Measurements from ENCODE around the gene DCUN1D1. TPM values are rescaled to one million over a fixed set of nuclear protein-coding genes. Genes with fewer than 3 reads are reported as not detected.

DCUN1D1 gene
- total and polyA plus RNA-seq, 2 of the 8 experiments (the other 6 are each of a cell fraction or from before 2014, with no cell fraction given), result 6.8 to 70.3 TPM

GRCh38 chr3:182909318-182910040 is 70.9 kb downstream of the DCUN1D1 start (continued):
- TF ChIP-seq SIRT6 (IDR thresholded peaks at IDR 0.05; ENCODE audit: low read length) (no peak), POU5F1 (IDR thresholded peaks at IDR 0.05; ENCODE audit: low read depth, low read length) (no peak), SIX5 (IDR thresholded peaks at IDR 0.05; ENCODE audit: low read depth, low read length) (no peak), RBBP5 (IDR thresholded peaks at IDR 0.05; ENCODE audit: borderline replicate concordance, low read depth, low read length) (no peak), TEAD4 (IDR thresholded peaks at IDR 0.05; ENCODE audit: low read depth, low read length) (no peak)
- TF ChIP-seq, protein P1, sequence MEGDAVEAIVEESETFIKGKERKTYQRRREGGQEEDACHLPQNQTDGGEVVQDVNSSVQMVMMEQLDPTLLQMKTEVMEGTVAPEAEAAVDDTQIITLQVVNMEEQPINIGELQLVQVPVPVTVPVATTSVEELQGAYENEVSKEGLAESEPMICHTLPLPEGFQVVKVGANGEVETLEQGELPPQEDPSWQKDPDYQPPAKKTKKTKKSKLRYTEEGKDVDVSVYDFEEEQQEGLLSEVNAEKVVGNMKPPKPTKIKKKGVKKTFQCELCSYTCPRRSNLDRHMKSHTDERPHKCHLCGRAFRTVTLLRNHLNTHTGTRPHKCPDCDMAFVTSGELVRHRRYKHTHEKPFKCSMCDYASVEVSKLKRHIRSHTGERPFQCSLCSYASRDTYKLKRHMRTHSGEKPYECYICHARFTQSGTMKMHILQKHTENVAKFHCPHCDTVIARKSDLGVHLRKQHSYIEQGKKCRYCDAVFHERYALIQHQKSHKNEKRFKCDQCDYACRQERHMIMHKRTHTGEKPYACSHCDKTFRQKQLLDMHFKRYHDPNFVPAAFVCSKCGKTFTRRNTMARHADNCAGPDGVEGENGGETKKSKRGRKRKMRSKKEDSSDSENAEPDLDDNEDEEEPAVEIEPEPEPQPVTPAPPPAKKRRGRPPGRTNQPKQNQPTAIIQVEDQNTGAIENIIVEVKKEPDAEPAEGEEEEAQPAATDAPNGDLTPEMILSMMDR (IDR thresholded peaks at IDR 0.05; ENCODE audit: control extremely low read depth in 1 of 3, insufficient read depth in 1 of 3, low read depth in 1 of 3, low read length in 3 of 3), result peak in 2 of 3 experiments; percentile 37 to 51; a peak in 2 of 4 replicates
